Measurements from ENCODE around the gene TMCO4. TPM values are rescaled to one million over a fixed set of nuclear protein-coding genes. Genes with fewer than 3 reads are reported as not detected.

TMCO4 gene
- total RNA-seq, 1 donor from 2014 or later: 7.3 TPM

DNA sequence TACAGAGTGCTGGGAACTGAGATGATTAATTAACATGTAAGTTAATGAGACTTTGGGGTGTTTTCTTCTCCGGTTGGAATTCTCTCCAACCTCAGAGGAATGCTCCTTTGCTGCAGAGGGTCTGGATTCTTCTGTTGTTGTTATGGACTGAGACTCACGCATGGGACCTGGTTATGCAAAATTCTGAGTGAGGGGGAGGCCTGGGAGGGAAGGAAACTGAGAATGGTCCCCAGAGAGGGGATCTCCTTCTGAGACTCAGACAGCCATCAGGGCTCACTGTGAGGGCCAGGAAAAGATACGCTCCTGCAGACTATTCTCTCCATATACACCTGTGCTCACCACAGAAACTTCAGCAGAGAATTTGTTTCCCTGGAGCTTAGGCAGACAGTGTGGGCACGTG lies 78.7 kb downstream of the TMCO4 start:
- DNase-seq (ENCODE audit: low read depth, low spot score): no peak

DNA sequence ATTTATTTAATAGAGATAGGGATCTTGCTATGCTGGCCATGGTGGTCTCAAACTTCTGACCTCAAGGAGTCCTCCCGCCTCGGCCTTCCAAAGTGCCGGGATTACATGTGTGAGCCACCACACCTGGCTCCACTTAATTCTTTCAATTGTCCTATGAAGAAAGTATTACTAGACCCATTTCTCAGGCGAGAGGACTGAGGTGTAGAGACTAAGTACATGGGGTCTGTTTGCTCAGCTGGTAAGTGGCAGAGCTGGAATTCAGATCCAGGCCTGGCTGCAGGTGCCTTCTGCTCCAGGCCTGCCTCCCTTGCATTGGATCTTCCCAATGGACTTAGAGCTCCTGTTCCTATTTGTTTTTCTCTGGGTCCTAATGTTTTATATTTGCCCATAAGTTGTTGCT lies 79.5 kb downstream of the TMCO4 start:
- DNase-seq (ENCODE audit: low read depth, low spot score): no peak

DNA sequence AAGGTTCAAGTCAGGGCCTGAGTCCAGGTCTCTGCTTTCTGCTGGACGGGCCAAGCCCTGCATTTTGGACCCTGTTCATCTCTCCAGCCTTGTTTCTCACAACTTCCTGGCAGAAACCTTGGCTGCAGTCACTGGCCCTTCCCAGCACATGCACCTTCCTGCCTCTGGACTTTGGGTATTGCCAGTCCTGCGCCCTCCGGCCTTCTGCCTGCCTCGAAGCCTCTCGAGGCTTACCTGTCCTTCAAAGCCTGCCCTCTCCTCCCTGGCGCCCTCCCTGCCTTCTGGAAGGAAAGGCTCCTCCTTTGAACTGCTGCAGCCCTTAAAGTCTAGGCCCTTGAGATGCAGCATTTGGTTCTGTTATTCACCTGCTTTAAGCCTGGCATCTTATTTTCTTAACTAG lies 82.2 kb downstream of the TMCO4 start:
- DNase-seq (ENCODE audit: low read depth, low spot score): no peak

DNA sequence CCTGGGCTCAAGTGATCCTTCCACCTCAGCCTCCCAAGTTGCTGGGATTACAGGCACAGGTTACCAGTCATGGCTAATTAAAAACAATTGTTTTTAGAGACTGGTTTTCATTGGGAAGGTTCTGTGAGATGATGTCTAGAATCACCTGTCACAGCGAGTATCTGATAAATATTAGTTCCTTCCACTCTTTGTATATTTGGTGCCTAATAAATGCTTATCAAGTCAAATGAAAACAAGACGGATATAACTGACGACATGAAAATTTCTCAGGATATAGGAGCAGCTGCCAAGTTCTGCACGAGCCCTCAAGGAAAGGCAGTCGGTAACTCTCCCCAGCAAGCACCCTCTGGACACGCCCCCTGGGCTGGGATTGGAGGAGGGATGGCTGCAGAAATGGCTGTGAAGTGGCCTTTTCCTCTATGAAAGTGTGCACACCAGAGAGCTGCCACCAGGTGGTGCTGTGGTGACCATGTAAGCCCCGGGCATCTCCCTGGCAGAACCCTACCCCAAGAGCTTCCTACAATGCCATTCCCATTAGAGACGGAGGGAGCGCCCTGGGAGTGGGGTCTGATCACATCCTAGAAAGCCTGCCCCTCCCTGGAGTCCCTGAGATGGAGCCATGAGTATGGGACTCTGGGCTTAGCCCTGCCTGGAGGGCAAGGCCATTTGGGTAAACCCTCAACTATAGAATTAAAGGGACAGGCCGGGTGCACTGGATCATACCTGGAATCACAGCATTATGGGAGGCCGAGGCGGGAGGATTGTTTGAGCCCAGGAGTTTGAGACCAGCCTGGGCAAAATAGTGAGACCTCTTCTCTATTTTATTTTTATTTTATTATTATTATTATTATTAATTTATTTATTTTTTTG lies 84.1 kb downstream of the TMCO4 start:
- peak; percentile 87 for DNase-seq (ENCODE audit: low read depth, low spot score)

DNA sequence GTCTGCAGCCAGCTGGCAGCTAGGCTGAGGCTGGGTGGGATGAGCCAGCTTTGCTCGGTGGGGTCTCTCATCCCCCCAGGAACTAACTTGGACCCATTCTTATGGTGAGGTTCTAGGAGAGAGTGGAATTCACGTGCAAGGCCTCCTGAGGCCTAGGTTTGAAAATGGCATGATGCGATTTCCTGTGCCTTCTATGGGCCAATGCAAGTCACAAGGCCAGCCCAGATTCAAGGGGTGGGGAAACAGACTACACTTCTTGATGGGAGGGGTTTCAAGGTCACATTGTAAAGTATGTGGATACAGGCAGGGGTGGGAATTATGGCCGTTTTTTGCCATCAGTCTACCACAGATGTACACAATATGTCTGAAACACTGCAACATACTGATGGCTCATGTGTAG lies 86.8 kb downstream of the TMCO4 start:
- no peak for DNase-seq (ENCODE audit: low read depth, low spot score)

DNA sequence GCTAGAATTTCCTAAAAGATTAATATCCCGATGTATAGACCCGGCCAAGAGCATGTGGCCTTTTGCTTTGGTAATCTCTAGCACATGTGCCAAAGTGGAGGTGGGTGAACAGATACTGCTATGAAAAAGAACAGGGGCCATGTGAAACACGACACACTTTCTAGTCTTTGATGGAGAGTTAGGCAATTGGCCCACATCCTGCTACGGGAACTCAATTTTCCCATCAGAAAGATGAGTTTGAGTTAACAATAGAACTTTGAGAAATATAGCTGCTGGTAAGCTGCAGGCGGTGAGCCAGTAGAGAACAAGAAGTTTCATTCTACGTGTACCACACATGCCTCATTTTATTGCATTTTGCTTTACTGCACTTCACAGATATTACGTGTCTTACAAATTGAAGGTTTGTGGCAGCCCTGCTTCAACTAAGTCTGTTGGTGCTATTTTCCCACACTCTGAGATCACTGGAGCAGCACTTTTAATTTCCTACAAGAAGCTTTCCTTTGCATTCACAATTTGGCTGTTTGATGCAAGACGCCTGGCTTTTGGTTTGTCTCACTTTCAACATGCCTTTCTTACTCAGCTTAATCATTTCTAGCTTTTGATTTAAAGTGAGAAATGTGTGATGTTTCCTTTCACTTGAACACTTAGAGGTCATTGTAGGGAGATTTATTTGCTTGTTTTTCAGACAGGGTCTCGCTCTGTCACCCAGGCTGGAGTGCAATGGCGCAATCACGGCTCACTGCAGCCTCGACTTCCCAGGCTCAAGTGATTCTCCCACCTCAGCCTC lies 88.7 kb downstream of the TMCO4 start:
- no peak for DNase-seq (ENCODE audit: low read depth, low spot score)

DNA sequence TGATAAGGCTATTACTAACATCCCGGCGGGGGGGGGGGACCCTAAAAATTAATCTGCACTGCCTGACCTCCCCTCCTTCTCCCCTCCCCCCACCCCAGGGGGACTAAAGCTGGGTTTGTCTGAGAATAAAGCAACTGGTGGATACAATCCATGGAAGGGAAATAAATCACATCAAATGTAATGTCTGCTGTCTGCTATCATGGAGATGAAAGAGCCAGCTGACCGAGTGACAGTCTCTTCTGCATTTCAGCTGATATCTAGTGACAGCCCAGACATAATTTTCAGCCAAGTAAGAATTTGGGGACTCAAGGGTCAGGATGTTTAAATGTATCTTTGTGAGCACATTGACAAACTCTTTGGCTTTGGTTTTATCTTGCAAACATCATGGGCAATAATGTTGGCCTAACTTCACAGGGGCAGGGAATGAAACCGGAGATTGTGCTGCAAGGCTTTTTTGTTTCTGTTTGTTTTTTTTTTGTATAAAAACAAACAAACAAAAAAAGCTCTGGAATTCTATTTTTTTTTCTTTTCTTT lies 90.4 kb downstream of the TMCO4 start:
- DNase-seq (ENCODE audit: low read depth, low spot score): no peak

DNA sequence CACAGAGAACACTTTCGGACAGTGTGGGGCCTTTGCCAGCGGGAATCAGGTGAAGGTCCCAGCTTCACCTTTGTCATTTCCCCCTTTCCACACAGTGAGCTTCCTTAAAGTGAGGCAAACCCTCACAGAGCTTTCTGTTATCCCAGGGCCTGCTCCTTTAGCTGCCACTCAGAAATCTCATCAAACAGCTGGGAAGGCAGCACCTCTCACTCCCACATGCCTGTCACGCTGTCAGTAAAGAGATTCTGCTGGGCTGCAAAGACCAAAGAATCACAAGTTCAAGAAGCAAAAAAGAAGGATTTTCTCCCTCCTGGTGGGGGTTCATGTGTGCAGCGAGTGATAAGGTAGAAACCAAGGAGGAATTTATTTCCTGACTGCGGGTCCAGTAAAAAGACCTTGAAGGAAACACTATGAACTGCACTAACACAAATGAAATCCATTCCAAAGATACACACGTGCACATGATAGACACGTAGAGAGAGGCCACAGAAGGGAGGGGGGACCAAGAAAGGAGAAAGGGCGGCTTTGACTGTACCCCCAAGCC lies 91.1 kb downstream of the TMCO4 start:
- no peak for DNase-seq (ENCODE audit: low read depth, low spot score)

DNA sequence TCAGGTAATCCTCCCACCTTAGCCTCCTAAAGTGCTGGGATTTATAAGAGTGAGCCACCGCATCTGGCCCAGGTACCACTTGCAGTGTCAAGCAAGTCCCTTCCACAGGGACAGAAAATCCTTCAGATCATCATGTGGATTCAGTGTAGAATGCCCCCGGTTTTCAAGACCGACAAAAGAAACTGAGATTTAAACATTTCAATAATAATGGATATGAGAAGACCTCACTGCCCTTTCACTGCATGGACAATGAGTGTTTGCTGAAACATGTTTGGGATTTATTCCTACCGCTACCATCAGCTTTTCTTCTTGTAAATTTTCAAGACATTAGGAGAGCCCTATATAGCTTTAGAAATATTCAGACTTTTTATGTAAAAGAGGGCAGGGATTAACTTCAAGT lies 93.6 kb downstream of the TMCO4 start:
- no peak for DNase-seq (ENCODE audit: low read depth, low spot score)

DNA sequence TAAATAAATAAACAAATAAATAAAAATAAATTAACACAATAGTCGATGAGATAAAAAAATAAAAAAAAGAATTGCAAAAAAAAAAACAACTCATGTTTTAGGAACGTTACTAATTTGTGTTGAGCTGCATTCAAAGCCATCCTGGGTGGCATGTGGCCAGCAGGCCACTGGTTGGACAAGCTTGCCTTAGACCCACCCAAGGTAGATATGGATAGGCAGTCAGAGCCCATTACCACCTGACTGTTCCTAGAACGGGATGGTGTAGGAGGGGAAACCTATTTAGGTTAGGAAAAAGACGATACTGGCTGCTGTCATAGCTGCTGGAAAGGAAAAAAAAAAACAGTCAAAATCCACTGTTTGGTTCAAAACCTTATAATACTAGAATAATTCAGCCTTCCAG lies 94.3 kb downstream of the TMCO4 start:
- DNase-seq (ENCODE audit: low read depth, low spot score): no peak

DNA sequence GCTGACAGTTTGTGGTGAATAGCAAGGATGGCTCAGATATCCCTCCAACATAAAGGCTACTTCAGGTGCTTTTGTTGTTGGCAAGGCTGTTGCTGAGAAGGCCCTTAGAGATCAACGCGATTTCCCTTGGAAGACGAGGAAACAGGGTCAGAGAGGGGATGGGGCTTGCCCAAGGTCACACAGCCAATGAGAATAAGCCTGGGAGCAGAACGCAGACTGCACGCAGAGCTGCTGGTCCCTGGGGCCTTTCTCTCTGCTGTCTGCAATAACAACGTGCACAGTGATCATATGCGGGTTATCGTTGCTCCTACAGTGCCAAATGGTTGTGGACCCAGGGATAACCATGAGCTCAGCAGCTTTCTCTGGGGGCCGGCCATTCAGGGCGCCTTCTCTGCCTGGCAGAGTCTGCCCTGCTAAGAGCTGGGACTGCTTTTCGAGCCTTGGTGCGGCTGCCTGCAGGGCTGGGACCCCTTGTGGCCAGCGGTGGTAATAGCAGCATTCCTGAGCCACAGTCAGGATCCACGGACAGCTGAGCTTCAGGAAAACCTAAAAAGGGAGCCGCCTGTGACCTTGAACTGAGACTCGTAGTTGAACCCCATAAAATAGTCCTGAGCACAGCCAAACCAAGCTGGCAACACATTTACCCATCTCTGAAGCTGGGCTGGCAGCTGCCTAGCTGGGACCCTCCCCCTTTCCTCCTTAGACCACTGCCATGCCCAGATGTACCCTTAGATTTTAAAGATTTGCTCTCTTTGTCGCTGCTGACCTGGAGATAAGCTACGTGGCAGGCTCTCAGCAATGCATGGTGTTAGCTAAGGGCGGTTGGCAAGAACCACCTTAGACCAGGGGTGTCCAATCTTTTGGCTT lies 95.2 kb downstream of the TMCO4 start:
- DNase-seq (ENCODE audit: low read depth, low spot score): peak; percentile 24

DNA sequence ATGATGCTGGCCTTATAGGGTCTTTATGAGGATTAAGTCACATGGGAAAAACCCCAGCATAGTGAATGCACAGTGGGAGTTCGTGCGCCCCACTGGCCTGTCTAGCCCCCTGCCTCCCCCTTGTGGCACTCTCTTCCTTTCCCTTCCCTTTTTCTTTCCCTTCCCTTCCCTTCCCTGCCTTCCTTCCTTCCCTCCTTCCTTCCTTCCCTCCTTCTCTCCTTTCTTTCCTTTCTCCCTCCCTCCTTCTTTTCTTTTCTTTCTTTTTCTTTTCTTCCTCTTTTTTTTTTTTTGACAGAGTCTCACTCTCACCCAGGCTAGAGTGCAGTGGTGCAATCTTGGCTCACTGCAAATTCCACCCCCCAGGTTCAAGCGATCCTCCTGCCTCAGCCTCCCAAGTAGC lies 96.4 kb downstream of the TMCO4 start:
- DNase-seq (ENCODE audit: low read depth, low spot score): no peak

DNA sequence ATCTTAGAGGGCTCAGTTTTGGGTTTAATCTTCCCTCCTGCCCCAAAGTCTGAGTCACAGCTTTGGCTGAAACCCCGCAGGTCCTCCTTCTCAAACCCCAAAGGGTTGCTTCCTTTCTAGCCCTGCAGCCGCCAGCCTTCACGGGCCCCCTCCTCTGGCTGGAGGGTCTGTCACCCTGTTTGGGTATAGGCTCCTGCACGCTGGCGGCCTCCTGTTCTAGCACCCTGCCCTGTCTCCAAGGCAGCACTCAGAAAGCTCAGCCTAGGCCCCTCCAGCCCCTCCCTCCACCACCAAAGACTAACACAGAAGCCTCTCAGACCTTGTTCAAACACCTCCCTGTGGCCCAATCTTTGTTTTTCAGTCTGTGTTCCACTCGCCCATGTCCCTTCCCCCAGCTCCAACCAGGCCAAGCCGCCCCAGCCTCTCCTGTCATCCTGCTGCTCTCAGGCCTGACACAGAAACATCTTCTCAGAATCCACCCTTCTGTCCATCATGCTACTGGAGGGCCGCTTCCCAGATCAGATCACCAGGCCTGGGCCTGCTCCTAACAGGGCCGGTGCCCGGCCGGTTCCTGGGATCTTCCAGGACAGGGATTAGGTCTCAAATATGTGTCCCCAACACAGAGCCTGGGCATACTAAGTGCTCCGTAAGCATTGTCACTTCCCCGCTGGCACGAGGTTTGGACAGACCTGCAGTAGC lies 99.5 kb downstream of the TMCO4 start:
- DNase-seq (ENCODE audit: low read depth, low spot score): no peak

DNA sequence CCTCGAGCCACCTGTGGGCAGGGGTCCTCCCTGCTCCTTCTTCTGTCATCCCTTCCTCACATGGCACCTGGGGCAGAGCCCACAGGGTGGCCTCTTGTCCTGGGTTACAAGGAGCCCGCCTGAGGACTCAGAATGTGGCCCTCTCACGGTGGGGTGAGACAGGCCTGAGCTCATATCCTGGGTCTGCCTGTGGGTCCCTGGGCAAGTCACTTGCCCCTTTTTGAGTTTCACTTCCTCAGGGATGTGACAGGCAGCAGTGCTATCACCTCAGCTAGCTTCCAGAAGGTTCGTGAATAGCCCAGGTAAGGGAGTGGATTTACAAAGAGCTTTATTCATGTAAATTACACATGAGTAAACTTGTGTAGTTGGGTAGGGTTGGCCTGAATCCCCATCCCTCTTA lies 101.5 kb downstream of the TMCO4 start:
- DNase-seq (ENCODE audit: low read depth, low spot score): no peak

DNA sequence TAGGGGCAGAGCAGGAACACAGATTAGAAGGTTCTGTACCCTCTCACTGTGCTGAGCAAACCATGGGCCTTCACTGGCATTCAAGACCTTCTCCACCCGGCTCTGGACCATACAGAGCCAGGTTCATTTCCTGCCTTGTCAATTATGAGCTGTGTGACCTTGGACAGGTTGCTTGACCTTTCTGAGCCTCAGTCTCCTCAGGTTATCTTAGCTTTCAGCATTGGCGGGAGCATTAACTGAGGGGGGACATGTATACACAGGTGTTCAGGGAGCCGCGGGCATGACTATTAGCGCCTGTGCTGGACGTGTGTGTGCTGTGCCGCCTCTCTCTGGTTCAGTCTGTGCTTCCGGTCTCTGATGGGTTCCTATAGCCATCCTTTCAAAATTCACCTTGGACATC lies 102.9 kb downstream of the TMCO4 start:
- DNase-seq (ENCODE audit: low read depth, low spot score): no peak

DNA sequence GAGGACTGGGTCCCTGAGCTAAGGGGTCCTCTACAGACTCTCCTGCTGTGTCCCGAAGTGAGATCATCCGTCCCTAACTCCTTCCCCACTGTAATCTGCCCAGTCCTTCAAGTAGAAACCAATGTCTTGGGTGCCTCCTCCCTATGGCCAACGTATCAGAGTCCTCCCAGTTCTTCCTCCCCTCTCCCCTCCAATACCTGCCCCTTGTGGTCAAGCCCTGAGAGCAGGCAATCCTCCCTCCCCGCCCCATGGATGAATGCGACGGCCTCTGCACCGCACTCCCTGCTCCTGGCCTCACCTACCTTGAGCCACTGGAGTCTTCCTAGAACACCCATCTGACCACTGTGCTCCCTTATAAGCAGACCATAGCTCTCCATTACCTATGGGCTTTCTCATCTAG lies 103.9 kb downstream of the TMCO4 start:
- DNase-seq (ENCODE audit: low read depth, low spot score): no peak

DNA sequence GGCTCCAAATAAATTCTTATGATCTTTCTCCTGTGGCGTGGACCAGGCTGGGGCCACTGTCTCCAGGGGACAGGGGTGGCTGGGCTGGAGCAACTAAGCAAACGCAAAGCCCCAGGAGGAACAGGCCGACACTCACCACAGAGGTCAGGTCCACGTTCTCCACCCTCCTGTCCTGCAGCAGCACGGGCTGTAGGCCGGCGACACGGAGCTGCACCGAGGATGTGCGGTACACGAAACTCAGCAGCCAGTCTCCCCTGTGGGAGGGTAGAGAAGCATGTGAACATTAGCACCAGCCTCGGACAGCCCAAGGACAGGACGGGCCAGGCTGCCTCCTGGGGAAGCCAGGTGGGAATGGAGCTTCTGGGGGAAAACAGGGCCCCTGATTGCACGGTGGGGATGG lies 105.4 kb downstream of the TMCO4 start:
- DNase-seq (ENCODE audit: low read depth, low spot score): no peak

DNA sequence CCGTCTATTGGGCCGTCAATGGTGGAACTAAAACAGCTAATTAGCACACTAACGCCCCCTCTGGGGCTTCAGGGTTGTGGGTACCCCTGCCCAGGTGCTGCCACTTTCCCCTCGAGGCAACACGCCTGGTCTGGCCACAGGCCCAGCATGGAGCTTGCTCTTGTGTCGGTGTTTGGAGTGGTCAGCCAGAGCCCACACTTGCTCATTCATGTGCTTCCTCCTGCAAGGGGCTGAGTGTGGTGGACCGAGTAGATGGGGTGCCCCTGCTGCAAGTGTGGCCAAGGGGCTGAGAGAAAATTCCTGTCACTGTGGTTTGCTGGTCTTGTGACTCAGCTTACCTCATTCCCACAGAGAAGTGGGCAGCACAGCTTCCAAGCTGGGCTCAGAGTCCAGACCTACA lies 109.4 kb downstream of the TMCO4 start:
- DNase-seq (ENCODE audit: low read depth, low spot score): no peak

DNA sequence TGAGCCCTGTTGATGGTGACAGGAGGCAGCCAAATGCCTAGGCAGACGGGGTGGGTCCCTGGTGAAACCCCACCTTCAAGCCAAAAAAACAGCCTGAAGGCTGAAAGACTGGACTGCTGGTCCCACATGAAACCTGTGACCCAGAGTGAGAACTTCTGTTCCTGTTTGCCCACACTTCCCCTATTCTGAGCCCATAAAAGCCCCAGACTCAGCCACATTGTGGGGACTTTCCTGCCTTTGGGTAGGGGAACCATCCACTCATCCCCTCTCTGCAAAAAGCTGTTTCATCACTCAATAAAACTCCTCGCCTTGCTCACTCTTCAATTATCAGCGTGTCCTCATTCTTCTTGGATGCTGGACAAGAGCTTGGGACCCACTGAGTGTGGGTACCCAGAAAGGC lies 109.9 kb downstream of the TMCO4 start:
- no peak for DNase-seq (ENCODE audit: low read depth, low spot score)

DNA sequence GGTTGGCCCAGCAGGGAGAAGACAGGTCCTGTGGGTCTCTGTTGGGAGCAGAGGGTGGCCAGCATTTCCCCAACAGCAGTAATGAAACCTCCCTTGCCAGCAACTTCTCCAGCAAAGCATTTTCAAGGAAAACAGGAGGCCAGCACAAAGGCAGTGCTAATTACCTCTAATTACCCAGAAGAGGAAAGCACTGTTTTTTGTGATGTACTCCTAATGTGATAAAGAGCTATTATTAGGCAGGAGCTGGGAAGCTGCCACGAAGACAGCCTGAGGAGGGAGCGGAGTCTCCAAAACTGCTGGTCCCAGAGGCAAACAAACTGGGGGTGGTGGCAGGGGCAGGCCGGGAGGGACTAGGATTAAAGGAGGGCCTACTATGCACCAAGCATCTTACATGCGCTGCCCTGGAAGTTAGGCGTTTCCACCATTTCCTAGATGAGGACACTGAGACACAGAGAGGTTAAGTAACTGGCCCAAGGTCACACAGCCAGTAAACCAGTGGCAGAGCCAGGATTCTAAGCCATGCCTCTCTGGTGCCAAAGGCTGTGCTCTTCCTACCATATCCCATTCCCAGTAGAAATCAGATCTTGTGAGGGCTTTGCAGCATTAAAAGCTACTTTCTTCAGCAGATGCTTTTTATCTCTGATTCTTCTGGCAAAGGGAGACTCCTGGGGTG lies 110.5 kb downstream of the TMCO4 start:
- no peak for DNase-seq (ENCODE audit: low read depth, low spot score)

Measured in pulmonary artery endothelial cell (primary cell).